ENCODE measurements around the gene CMPK2.
"Not testable (repeated sequence)": the region's sequence is repeated elsewhere in the genome, so short reads cannot be mapped to it uniquely, and the experiment has no call there.

CMPK2 gene

GRCh38 chr2:6865346-6866274, at the start of gene CMPK2:
CMPK2 (minus strand) TSS chr2:6865907; CDS start chr2:6865696, 211 bp downstream.
- peak; percentile 52 for DNase-seq

- DNase-seq, result no peak
Measured at GRCh38 chr2:6915399-6915798, 49.7 kb upstream of the CMPK2 start.

GRCh38 chr2:6914828-6915227, 49.1 kb upstream of the CMPK2 start:
- DNase-seq, result no peak

- DNase-seq, result no peak
Measured at GRCh38 chr2:6913415-6914157, 47.9 kb upstream of the CMPK2 start.

- no peak for DNase-seq
Measured at GRCh38 chr2:6911721-6912120, 46.0 kb upstream of the CMPK2 start.

- no peak for DNase-seq
Measured at GRCh38 chr2:6909431-6910385, 44.0 kb upstream of the CMPK2 start.

GRCh38 chr2:6908291-6908690, 42.6 kb upstream of the CMPK2 start:
- DNase-seq, result no peak

- DNase-seq, result peak; percentile 21
Measured at GRCh38 chr2:6906165-6906741, 40.5 kb upstream of the CMPK2 start.

- DNase-seq, result no peak
Measured at GRCh38 chr2:6905668-6906067, 40.0 kb upstream of the CMPK2 start.

- not testable (repeated sequence) for DNase-seq
Measured at GRCh38 chr2:6902581-6902980, 36.9 kb upstream of the CMPK2 start.

- DNase-seq, result peak; percentile 6
Measured at GRCh38 chr2:6896930-6897759, 31.4 kb upstream of the CMPK2 start.

GRCh38 chr2:6893876-6894482, 28.3 kb upstream of the CMPK2 start:
- no peak for DNase-seq

GRCh38 chr2:6888724-6889123, 23.0 kb upstream of the CMPK2 start:
- no peak for DNase-seq

GRCh38 chr2:6887751-6888192, 22.1 kb upstream of the CMPK2 start:
- DNase-seq, result no peak

- no peak for DNase-seq
Measured at GRCh38 chr2:6885968-6886367, 20.3 kb upstream of the CMPK2 start.

- DNase-seq, result no peak
Measured at GRCh38 chr2:6885551-6885950, 19.8 kb upstream of the CMPK2 start.

- no peak for DNase-seq
Measured at GRCh38 chr2:6883448-6884122, 17.9 kb upstream of the CMPK2 start.

- DNase-seq, result no peak
Measured at GRCh38 chr2:6881516-6881915, 15.8 kb upstream of the CMPK2 start.

GRCh38 chr2:6881046-6881445, 15.3 kb upstream of the CMPK2 start:
- DNase-seq, result peak; percentile 26

GRCh38 chr2:6880200-6880733, 14.6 kb upstream of the CMPK2 start:
- no peak for DNase-seq
